Measurements from ENCODE around the gene CEP57. TPM values are rescaled to one million over a fixed set of nuclear protein-coding genes. Genes with fewer than 3 reads are reported as not detected.

CEP57 gene
- total RNA-seq: 19.2 TPM
- long read RNA-seq, transcript CEP57-202 (11 exons, 3,178 nt): major isoform, 31 of 49 reads
- long read RNA-seq, partial matches to known transcripts: 1 of 49 reads
- long read RNA-seq, other reads (novel, unspliced or antisense): 13 of 49 reads

- DNase-seq (peak; percentile 93), ATAC-seq (ENCODE audit: poor library complexity) (peak; percentile 94)
- intact Hi-C loops (cut with DNase I): no loop called here
These were observed at the start of gene CEP57 for GRCh38 chr11:95790123-95790932. Gene CEP57, plus strand, starts transcription at chr11:95790498. Its CDS starts 201 bp downstream, at chr11:95790699.

GRCh38 chr11:95750101-95750500, 40.2 kb upstream of the CEP57 start:
- no peak for ATAC-seq (ENCODE audit: poor library complexity)
- no peak for DNase-seq
- intact Hi-C loops (cut with DNase I): no loop called here

DNA sequence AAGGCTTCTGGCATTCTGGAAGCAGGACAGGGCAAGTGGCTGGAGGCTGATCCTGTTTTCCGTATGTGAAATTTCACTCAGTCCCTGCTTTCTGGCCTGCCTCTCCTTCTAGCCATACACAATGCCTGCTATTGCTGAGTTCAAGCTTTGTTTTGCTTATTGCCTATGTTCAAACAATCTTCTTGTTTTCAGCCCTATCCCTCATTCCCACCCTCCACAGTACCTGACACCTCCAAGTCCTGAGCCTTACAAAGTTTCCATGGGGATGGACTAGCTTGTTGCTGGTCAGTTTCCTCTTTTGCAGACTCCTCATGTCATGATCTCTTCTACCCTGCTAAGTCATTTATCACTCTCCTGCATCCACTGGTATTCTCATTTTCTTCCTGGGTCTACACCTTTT, 38.8 kb upstream of the CEP57 start:
- DNase-seq: no peak
- ATAC-seq (ENCODE audit: poor library complexity): no peak
- intact Hi-C loops (cut with DNase I): no loop called here

DNA sequence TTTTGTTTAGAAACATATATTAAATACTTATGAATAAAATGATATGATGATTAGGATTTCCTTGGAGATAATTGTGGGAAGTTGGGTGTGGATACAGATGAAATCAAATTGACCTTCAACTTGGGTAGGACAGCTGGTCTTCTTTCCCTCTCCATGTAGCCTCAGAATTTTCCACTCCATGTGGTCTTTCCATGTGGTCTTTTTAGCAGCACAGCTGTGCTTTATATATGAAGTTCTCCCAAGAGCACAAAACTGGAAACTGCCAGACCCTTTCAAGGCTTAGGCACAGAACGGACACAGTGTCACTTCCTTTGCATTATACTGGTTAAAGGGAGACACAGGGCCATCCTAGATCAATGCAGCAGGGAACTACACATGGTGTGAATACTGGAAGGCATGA, 29.4 kb upstream of the CEP57 start:
- no peak for ATAC-seq (ENCODE audit: poor library complexity)
- intact Hi-C loops (cut with DNase I): loop anchor here (10.0 kb wide), 1 partner anchor 696 kb away; the partner anchor contains the start of gene SRSF8
- DNase-seq: no peak

- DNase-seq: no peak
- intact Hi-C loops (cut with DNase I): loop anchor here (2.0 to 10.0 kb wide), 2 partner anchors 612 to 698 kb away; partner anchors contain the start of gene SRSF8
- ATAC-seq (ENCODE audit: poor library complexity): no peak
These were observed 27.8 kb upstream of the CEP57 start for GRCh38 chr11:95762534-95762933.

DNA sequence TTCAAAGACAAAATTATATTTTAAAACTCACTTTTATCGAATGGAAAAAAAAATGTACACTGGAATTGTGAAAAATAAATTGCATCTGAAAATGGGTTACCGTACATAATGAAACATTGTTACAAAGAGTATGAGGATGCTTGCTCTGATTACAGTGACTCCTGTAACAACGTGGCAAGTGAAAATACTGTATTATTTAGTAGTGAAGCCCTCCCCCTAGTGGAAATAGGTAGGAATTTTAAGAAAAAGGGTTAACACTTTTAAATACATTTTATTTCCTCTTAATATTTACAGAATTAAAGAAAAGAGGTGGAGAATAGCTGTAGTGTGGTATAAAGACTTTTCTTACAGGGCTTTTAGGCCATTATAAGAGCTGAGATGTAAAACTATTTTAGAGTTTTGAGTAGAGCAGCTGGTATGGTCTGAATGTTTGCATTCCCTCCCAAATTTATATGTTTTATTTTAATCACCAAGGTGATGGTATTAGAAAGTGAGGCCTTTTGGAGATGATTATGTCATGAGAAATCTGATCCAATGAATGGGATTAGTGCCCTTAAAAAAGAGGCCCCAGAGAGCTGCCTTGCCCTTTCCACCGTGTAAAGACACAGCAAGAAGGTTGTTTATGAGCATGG, 25.9 kb upstream of the CEP57 start:
- ATAC-seq (ENCODE audit: poor library complexity) (peak; percentile 69), DNase-seq (no peak)
- intact Hi-C loops (cut with DNase I): loop anchor here (10.0 kb wide), 1 partner anchor 700 kb away; the partner anchor contains the start of gene SRSF8

GRCh38 chr11:95766701-95767100, 23.6 kb upstream of the CEP57 start:
- no peak for ATAC-seq (ENCODE audit: poor library complexity)
- intact Hi-C loops (cut with DNase I): loop anchor here (10.0 kb wide), 1 partner anchor 702 kb away; the partner anchor contains the start of gene SRSF8
- no peak for DNase-seq

- peak; percentile 38 for ATAC-seq (ENCODE audit: poor library complexity)
- DNase-seq: no peak
- intact Hi-C loops (cut with DNase I): loop anchor here (10.0 kb wide), 1 partner anchor 703 kb away; the partner anchor contains the start of gene SRSF8
These were observed 22.8 kb upstream of the CEP57 start for GRCh38 chr11:95767498-95767897.

- intact Hi-C loops (cut with DNase I): loop anchor here (10.0 kb wide), 1 partner anchor 704 kb away; the partner anchor contains the start of gene SRSF8
- no peak for DNase-seq
- no peak for ATAC-seq (ENCODE audit: poor library complexity)
These were observed 21.8 kb upstream of the CEP57 start for GRCh38 chr11:95768521-95768920.

DNA sequence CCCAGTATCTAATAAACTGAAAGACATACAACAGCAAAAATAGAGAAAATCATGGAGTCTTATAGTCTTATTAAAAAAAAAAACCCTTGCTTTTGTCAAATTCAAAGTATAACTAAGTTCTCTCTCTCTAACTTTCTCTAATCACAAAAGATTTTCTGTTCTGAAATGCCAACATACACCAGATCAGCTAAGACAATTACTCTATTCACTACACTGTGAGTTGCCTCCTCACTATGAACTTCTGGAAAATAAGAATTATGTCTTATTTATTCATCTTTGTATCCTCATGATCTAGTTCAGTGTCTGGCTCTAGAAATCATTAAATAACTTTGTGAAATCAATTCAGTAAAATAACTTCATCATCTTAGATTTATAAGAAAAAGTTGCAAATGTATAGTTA, 13.4 kb upstream of the CEP57 start:
- ATAC-seq (ENCODE audit: poor library complexity): no peak
- DNase-seq: no peak
- intact Hi-C loops (cut with DNase I): no loop called here

DNA sequence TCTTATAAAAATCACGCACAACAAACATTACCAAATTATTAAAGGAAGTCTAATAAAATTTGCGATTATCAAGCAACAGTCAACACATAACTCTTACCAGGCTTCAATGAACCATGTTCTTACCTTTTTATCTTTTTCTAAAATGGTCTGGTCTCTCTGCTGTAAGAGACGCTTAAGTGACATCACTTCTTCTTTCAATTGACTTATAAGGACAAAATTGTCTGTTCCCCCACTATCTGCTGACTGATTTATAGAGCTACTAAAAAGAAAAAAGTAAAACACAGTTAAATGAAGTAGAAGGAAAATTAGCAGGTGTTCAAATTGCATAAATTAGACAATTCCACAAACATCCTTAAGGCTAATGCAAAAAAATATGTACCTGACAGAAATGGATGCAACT, 11.6 kb upstream of the CEP57 start:
- intact Hi-C loops (cut with DNase I): no loop called here
- ATAC-seq (ENCODE audit: poor library complexity) (no peak), DNase-seq (no peak)

DNA sequence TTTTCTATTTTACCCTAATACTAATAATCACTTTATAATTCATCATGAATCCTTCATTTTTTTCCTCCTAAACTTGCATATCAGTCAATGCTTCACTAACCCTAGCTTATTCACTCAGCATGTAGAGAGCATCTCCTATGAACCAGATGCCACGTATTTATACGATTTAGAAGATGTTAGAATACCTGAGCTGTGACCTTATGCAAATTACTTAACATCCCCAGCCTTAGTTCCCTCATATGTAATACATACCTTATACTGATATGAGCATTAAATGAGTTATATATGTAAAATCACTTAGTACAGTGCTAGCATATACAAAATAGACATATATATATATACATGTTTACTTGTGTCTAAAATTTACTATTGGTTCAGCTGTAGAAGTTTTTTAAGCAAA, 9.8 kb upstream of the CEP57 start:
- no peak for ATAC-seq (ENCODE audit: poor library complexity)
- intact Hi-C loops (cut with DNase I): no loop called here
- no peak for DNase-seq

DNA sequence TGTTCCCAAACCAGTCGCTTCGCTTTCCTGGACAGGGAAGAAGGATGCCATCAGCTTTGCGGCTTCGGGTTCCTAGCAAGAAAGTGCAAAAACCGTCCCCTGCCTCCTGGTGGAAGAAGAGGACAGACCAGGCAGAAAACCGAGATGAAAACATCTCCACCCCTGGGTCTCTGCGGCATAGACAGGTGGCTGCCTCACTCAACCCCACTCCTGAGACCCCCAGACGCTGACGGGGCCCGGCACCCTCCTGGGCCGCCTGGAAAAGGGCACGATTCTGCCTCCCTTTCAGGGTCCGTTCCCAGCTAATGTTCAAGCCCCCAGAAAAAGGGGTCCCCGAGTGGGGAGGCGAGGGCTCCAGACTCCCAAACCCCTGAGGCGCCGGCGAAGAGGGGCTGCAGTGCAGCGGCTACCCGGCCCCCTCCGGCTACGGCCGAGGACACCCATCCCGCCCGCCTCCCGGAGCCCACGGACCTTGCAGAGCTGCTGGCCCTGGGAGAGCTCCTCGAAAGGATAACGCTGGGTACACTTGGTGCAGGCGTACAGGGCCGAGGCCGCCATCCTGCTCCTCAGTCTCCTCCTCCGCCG, 1.3 kb upstream of the CEP57 start:
- intact Hi-C loops (cut with DNase I): no loop called here
- DNase-seq (no peak), ATAC-seq (ENCODE audit: poor library complexity) (no peak)

DNA sequence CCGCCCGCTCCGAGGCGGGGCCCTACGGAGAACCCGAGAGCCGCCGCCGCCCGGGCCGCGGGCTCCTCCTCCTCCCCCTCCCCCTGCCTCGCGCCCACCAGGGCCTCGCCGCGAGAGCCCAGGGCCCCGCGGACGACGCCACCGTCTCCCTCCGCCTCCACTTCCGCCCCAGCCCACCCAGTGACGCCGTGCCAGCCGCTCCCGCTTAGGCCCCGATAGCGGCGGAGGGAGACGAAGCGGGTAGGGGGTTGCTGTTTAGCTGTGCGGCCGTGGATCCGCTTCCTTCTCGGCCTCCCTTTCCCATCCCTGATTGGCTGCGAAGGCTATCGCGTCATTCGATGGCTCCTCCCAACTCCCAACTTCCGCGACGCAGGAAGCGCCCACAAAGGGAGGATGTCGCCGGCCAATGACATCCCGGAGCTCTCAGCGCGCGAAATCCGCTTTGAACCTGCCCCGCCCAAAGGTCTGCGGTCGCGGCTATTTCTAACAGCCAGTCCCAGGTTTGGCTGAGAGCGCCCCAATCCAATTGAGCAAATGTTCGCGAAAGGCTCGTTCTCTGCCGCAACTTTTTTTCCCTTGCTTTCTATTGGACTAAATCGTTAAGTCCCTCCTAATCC, 684 bp upstream of the CEP57 start, which contains the start of gene FAM76B:
FAM76B (minus strand) TSS at position 277 of the 617 bp plus-strand sequence. CDS start 304 bp downstream, outside the sequence.
- intact Hi-C loops (cut with DNase I): no loop called here
- DNase-seq: peak; percentile 97
- peak; percentile 96 for ATAC-seq (ENCODE audit: poor library complexity)

- ATAC-seq (ENCODE audit: poor library complexity) (peak; percentile 0), DNase-seq (peak; percentile 66)
- intact Hi-C loops (cut with DNase I): no loop called here
These were observed 823 bp downstream of the CEP57 start for GRCh38 chr11:95790933-95791708.

GRCh38 chr11:95791709-95792033, 1.4 kb downstream of the CEP57 start:
- DNase-seq: no peak
- intact Hi-C loops (cut with DNase I): no loop called here
- no peak for ATAC-seq (ENCODE audit: poor library complexity)

GRCh38 chr11:95792200-95792599, 1.9 kb downstream of the CEP57 start:
- no peak for ATAC-seq (ENCODE audit: poor library complexity)
- DNase-seq: no peak
- intact Hi-C loops (cut with DNase I): no loop called here

DNA sequence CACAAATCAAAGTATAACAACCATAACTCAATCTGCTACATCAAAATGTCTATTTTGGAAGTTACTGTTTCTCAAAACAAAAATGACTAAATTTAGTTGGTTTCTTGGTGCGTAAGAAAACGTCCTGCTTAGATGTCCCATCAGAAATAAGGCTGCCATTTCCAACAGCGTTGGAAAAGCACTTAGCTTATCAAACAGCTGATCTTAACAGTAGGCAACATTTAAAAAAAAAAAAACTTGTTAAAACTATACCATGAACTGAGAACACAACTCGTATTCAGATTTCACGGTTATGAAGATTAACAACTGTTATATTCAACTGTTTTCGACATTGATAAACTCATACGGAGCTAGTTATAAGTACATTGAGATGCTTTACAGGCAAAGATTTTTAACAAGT, 2.4 kb downstream of the CEP57 start:
- intact Hi-C loops (cut with DNase I): no loop called here

More for the DNA sequence above, 2.4 kb downstream of the CEP57 start:
- DNase-seq: no peak
- no peak for ATAC-seq (ENCODE audit: poor library complexity)

Data from Right ventricle myocardium superior (tissue), 1 donor.